GM18907 (cell line): ENCODE results near the gene CACNA1A.

Experiments used
- ATAC-seq: cut with Tn5 transposase; IDR thresholded peaks from one replicate; pipeline ENCODE4 v1.9.1; 2021; ENCODE audit warnings: mild to moderate bottlenecking, moderate library complexity; ENCODE audit not compliant: unreplicated experiment

The CACNA1A gene

DNA sequence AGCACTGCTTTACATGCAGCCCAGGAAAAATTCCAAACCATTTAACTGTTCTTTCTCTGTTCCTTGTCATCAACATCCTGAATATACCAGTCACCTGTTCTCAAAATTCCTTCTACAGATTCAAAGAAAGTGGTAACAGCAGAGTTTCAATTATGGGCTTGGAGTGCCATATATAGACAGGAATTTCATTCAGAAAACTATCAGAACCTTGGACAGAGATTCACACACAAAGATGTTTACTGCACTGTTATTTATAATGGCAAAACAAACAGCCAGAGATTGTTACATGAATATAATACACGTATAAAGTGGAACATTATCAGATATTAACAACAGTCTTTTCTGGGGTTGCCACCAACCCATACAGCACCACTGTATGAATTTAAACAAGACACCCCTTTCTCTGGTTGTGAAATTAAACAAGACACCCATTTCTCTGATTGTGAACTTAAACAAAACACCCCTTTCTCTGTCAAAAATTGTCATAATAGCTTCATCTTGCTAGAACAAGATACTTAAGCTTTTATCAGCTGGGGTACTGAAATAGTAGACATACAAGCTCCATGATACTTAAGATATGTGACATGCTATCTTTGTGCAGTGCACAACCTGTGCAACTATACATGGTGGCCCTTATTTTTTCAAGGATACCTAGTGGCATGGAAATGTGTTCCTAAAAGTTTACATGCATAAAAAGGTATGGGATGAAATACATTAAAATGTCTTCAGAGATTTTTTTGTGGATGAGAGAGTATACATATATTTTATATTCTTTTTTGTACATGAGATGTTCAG lies 12.6 kb downstream of the CACNA1A start:
- no peak for ATAC-seq

DNA sequence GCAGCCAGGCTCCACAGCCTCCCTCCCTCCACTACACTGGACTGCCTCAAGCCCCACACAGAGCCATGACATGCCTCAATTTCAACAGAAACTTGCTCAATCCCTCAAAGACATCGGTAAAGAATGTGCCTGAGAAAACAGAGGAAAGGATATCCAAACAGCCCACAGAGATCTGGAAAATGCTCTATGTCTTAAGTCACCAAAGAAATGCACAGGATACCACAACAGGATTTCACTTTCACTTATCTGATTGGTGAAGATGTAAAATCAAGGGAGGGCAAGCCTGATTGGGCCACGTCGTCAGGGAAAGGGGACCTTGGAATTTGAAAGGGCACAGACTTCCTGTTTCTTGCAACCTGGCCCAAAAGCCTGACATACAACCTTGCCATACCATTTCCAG lies 14.2 kb downstream of the CACNA1A start:
- ATAC-seq: no peak

DNA sequence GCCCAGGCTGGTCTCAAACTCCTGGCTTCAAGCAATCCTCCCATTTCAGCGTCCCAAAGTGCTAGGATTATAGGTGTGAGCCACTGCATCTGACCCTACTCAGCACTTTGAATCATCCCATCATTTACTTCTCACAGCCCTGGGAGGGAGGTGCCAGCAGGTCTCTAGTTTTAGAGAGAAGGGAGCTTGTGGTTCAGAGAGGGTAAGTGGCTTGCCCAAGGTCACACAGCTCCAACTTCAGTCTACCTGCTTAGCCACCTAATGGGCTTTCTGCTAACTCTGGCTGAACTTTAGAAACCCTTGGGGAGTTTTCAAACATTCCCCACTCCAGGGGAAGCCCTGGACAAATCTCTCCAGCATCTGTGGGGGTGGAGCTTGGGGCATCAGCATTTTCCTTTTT lies 18.3 kb downstream of the CACNA1A start:
- no peak for ATAC-seq

DNA sequence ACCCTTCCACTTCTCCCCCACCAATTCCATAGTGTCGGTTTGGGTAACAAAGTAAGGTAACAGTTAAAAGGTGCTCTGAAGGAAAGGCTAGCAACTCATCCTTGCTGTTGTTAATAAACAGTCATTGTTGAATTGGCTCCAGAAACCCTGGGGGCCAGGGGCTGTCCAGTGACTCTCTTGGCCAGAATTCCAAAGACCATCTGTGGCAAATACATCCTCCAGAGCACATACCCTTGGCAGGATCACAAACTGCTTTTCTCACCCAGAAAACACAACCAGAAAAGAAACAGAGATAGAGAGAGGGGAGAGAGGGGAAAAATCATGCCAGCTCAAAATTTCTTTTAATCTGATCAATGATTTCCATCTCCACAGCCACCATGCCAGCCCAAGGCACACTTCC lies 22.1 kb downstream of the CACNA1A start:
- ATAC-seq: no peak

DNA sequence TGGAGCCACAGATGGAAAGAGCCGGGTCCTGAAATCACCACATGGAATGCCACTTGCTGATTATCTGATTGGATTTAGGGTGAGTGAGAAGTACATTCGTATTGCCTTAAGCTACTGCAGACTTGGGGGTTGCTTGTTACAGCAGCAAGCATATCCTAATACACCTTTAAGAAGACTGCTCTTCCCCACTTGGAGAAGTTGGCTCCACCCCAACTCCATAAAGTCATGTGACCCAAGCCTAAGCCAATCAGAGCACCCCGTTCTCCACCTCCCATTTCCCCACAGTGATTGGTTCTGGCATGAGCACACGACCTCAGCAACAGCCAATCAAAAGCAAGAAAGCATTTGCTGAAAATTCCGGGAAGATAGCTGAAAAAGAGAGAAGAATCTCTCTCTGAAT lies 23.1 kb downstream of the CACNA1A start:
- no peak for ATAC-seq

DNA sequence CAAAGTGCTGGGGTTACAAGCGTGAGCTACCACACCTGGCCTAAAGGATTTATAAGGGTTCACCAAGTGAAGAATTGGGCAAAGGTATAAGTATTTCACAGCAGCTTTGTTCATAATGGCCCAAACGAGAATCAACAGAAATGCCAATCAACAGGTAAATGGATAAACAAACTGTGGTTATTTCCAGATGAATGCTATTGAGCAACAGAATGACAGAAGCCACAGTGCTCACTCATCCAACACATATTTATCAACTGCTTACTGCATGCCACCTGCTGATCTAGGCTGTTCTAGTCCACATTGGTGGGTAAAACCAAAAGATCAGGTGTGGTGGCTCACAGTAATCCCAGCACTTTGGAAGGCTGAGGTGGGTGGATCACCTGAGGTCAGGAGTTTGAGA lies 27.7 kb downstream of the CACNA1A start:
- no peak for ATAC-seq

DNA sequence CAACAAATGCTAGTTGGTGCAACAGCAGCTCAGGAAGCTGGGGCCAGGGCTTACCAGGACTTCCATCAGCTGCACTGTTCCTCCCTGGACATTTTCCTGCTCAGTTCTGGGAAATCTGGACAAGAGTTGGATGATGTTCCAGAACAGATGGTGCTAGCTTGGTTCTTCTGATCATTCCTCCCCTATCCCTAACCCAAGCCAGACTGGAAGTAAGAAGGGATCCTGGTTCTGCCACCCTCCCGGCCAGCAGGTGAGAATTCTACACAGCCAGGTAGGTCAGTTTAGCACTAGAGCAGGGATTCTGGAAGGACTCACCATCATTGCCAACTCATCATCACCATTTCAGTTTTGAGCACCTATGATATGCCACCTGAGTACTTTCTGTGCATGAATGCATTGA lies 30.2 kb downstream of the CACNA1A start:
- ATAC-seq: no peak

DNA sequence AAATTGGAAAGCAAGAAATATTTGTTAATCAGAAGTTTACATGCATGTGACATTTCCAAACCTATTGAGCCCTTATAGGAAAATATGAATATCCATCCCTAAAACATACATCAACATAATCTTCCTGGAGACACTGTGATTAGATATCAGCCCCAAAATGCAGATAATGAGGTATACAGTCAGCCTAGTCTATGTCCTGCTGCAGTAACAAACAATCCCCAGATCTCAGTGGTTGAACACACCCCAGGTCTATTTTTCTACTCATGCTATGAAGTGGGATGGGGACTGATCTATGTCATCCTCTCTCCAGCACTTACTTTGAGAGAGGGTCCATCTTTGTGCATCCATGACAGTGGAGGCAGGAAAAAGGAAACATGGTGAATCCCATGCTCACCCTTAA lies 31.2 kb downstream of the CACNA1A start:
- ATAC-seq: no peak

DNA sequence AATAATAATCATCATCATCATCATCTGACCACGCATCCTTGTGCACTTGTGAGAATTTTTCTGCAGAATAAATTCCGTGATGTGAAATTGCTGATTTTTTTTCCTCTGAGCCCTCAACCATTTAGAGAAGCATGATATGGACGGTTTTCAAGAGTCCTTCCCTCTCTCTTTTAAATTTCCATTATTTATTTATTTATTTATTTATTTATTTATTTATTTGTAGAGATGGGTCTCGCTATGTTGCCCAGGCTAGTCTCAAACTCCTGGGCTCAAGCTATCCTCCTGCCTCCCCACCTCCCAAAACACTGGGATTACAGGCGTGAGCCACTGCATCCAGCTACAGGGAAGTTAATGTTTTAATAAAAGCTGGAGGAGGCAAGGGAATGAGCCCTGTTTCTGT lies 39.6 kb downstream of the CACNA1A start:
- no peak for ATAC-seq

DNA sequence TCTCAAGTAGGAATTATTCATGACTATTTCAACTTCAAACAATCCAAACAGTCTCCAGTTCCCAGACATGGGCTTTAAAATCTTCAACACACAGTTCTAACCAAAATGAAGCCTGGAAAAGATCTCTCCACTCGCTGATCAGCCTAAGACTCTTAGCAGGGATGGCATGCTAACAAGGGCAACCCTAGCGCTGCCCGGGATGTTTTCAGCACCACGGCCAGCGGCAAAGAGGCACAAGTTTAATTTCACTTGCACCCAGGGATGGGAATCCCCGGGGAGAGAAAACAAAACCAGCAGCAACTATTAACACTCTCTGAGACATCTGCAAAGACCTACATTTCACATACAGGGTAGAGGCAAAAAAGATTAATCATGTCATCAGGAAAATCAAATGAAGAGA lies 43.0 kb downstream of the CACNA1A start:
- ATAC-seq: no peak

DNA sequence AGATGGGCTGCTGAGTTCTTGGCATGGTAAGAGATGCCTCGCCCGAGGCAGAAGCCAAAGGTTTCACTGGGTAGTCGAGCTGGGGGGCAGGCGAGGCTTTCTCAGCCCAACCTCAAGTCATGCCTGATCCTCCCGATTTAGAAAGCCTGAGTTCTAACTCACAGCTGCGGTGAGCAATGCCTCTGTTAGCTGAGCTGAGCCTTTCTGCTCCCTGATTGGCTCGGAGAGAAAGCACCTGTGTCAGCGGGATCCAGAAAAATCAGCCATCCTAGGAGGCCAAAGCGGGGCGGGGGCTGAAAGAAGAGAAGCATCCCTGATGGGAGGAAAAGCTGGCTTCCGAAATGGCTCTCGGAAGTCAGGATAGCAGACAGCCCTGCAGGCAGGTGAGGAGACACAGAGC lies 44.7 kb downstream of the CACNA1A start:
- ATAC-seq: no peak

DNA sequence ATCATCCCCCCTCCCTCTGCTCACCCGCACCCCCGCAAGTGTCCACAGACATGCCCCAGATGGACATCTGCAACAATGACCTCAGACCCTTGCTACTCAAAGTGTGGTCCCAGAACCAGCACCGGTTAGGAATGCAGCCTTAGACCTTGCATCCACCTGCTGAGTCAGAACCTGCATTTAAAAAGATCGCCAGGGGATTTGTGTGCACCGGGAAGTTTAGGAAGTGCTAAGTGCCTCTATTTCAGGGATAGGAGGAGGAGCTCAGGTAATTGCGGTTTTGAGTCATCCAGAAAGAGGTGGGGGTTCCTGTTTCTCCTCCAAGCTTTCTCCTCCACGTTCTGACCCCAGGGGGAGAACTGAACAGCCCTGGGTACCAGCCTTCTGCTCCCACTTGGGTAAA lies 46.2 kb downstream of the CACNA1A start:
- no peak for ATAC-seq

DNA sequence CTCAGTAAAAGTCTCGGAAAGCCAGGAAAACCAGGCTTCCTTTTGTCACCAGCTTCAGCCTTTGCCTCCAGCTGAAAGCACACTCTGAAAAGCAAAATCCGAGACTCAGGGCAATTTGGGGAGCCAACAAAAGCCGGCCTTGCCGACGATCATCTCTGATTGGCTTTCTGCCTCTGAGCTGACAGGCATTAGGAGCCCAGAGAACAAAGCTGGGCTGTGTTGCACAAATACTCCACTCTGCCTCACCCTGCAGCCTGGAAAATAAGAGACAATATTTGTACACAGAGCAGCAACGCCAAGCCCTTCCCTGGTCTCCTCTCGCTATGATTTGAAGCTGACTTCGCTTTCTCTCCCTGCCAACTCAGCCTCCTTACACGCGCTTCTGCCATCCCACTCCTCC lies 46.9 kb downstream of the CACNA1A start:
- no peak for ATAC-seq

DNA sequence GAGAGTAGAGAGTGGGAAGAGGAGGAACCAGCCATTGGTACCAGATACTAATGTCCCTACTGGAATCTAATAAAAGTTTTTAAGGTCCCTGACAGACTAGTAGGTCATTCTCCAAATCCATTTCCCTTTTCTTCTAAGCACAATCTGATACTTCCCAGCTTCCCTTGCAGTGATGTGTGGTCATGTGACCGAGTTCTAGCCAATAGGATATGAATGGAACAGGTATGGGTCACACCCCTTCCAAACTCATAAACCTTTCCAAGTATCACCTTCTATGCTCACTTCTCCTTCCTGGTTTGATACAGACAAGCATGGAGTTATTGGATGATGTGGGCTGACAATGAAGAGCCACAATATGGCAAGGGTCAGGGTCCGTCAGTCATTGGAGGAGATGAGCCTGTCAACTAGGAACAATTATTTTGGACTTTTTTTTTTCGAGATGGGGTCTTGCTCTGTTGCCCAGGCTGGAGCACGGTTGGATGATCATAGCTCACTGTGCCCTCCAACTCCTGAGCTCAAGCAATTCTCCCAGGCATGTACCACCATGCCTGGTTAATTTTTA lies 54.8 kb downstream of the CACNA1A start:
- no peak for ATAC-seq

DNA sequence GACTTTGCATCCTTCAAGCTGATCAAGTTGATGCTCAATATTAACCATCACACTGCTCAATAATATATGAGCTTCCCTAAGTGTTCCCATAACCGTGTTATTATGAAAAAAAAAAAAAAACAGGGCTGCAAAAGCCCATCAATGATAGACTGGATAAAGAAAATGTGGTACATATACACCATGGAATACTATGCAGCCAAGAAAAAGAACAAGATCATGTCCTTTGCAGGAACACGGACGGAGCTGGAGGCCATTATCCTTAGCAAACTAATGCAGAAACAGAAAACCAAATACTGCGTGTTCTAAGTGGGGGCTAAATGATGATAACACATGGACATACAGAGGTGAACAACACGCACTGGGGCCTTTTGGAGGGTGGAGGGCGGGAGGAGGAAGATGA lies 58.3 kb downstream of the CACNA1A start:
- ATAC-seq: no peak

DNA sequence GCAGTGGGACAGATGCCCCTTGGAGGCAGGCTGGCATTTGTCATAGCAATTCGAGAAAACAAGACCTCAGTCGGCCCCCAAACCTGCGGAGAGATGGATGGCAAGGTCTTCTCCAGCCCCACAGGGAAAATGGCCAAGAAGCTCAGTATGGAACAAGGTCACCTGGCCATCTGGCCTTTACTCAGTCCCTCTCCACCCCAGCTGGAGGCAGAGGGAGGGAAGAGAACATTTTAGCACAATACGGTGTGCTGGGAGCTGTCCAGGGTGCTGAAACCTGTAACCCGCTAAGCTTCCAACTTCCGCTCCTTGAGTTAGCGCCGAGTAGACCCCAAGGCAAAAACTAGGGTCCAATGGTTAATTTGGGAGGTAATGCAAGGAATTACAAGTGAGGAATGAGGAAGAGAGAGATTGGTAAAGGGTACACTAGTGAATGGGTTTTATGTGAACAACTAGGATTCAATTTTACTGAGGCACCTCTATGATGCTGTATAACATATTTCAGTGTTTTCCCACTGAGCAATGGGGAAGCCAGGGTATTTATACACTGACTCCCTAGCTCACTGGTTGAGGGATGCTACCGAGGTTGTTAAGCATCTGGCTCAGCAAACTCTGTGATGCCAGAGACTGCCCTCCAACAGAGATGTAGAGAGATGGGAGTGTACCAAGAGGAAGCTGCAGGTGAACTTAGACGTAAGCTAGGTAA lies 64.3 kb downstream of the CACNA1A start:
- no peak for ATAC-seq

DNA sequence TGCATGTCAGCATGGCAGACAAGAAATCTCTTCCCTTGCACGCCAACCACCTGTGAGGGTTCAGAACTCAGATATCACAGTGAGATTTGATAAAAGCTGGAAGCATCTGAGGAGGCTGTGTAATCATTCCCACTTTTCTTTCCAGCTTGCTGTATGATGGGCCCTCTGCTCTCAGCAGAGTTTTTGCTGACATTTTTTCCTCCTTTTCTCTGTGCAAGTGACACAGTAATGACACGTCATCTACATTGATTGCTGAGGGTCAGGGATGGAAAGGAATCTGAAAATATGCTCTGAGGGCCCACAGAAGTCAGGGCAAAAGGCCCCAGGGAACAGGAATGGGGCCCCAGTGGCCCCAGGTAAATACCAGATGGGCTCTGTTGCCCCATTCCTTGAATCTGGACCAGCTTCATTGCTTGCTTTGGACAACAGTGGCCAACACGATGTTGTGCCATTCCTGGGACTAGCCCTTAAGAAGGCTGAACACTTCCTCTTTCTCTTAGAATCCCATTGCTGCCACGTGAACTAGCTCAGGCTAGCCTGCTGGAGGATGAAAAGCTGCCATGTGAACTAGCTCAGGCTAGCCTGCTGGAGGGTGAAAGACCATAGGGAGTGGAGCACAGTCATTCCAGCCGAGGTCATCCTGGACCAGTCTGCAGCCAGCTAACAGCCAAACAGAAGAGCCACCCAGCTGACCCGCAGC lies 68.2 kb downstream of the CACNA1A start:
- no peak for ATAC-seq

DNA sequence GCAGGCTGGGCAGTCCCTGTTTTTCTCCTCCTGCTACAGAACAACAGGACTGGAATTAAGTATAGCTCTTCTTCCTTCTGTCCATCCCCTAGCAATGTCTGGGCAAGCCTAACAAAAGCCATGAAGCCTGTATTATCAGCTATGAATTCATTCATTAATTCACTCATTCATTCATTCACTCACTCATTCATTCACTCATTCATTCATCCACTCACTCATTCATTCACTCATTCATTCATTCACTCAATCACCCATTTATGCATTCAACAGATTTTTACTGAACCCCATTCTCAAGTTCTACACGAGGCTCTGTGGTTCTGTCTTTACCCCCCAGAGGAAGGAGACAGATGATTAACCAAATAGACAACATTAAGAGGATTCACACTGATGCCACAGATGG lies 69.9 kb downstream of the CACNA1A start:
- no peak for ATAC-seq

DNA sequence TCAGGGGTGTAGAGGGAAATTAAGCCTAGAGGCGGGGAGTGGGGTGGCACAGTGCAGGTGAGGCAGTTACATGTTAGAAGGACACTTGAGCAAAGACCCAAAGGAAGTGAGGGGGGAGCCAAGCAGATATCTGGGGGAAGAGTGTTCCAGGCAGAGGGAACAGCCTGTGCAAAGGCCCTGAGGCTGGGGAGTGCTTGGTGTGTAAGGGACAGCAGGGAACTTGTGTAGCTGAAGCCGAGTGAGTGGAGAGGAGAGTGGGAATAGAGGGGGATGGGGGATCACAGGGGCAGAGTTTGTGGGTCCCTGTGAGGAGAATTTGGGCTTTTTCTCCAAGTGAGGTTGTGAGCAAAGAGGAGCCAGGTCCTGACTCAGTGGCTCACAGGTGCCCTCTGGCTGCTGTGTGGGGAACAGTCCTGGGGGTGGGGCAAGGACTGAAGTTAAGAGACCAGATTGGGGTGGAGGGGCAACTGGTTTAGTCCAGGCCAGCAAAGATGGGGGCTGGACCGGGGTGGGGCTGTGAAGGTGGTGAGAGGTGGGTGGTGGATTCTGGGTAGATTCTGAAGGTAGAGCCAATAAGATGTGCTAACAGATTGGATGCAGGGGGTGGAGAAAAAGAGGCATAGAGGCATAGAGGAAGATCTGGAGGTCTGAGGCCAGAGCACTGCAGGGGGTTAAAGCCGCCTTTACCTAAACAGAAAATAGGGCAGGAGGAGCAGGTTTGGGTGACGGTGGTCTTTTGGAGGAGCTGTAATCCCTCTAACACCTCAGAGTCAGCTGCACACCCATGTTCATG lies 75.3 kb downstream of the CACNA1A start:
- no peak for ATAC-seq

DNA sequence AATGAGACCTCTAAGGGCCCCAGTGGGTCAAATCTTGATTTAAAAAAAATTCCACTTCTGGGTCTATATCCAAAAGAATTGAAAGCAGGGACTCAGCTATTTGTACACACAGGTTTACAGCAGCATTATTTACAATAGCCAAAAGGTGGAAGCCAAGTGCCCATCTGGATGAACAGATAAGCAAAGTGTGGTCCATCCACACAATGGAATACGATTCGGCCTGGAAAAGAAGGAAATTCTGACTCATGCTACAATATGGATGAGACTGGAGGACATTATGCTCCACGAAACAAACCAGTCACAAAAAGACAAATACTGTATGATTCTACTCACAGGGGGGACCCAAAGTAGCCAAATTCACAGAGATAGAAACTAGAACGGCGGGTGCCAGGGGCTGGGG lies 76.7 kb downstream of the CACNA1A start:
- ATAC-seq: no peak

DNA sequence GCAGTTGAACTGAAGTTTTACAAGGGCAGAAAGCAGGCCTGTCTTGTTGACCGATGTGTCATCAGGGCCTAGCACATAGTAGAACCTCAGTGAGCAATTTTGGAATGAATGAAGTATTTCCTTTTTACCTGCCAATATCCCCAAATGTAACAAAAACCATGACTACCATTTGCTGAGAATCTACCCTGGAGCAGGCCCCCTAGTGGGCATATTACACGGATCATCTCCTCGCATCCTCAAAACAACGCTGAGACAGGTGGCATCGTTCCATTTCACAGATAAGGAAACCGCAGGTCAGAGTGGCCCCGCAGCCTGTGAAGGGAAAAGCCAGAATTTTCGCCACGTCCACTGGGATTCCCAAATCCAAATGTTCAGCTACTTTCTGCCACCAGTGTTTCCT lies 77.9 kb downstream of the CACNA1A start:
- ATAC-seq: no peak
